ENCODE measurements around the gene ZNF282. TPM values are rescaled to one million over a fixed set of nuclear protein-coding genes. Genes with fewer than 3 reads are reported as not detected.

The ZNF282 gene
- total and polyA plus RNA-seq, 9 of the 15 experiments (the other 6 are each of a cell fraction or from before 2014, with no cell fraction given): 0.76 to 58.6 (median 17.4) TPM

- peaks cover 88% of the 10 kb centered on the region for H3K36me3 ChIP-seq (ENCODE audit: control insufficient read depth, insufficient read depth, low read length)
Observed at GRCh38 chr7:149205690-149206381, 10.5 kb downstream of the ZNF282 start.

More at GRCh38 chr7:149205690-149206381, 10.5 kb downstream of the ZNF282 start:
- Histone ChIP-seq H3K4me1 (replicated peaks in 1 of 2; ENCODE audit: control insufficient read depth in 2 of 2, insufficient read depth in 2 of 2, low read length in 2 of 2) (0 out of 5 replicates have a peak, but pooled peaks cover 0 to 2% of the 10 kb centered on the region in 2 experiments), H3K9me1 (ENCODE audit: control insufficient read depth, insufficient read depth, low read length) (no peaks in the 10 kb centered on the region), H4K20me1 (replicated peaks; ENCODE audit: control insufficient read depth, insufficient read depth, low read length) (peaks cover 6% of the 10 kb centered on the region), H3K4me2 (ENCODE audit: insufficient read depth, low read length) (no peak overlapping the region), H3K79me2 (ENCODE audit: control insufficient read depth, insufficient read depth, low read length) (peaks cover 25% of the 10 kb centered on the region), H3K27ac (ENCODE audit: extremely low read depth, low read depth, low read length) (no peak overlapping the region), H3K9ac (ENCODE audit: insufficient read depth in 1 of 2, low read depth in 2 of 2, low read length in 2 of 2) (peak overlapping the region in 1 of 2 experiments; percentile 1; a peak in 1 of 4 replicates), H3K27me3 (ENCODE audit: control insufficient read depth in 2 of 2, insufficient read depth in 2 of 2, low read length in 2 of 2) (no peaks in the 10 kb centered on the region), H3K4me3 (no peak overlapping the region), H3K9me3 (replicated peaks; ENCODE audit: control insufficient read depth, insufficient read depth, low read depth, low read length) (no peaks in the 10 kb centered on the region), H2AFZ (ENCODE audit: low read depth, low read length) (no peak overlapping the region)
- BruUV-seq (replicated peaks): no TSS peak
- DNase-seq (ENCODE audit: extremely low read depth in 1 of 4, low spot score in 3 of 4) (no peak), ATAC-seq (no peak), FAIRE-seq (no peak)
- ChIA-PET POLR2A (interaction anchor here (1.0 to 2.3 kb wide), 3 partner anchors 8 to 15 kb away, joined by 3 to 18 read pairs (median 7); partner anchors contain the start of gene ZNF282), CTCF (ENCODE audit: low intra/inter-chr PET ratio) (no interaction called here)
- WGBS (ENCODE audit: insufficient coverage, low coverage, missing lambda C conversion rate): 88% methylated on average over 18 of the region's 18 CpGs
- TF ChIP-seq FOSL1 (tag; conservative IDR thresholded peaks at IDR 0.05) (no peak), SMC3 (conservative IDR thresholded peaks at IDR 0.05; ENCODE audit: insufficient read depth, low read depth, low read length) (no peak), BCL6 (CRISPR knock-in tag; IDR thresholded peaks at IDR 0.05) (no peak), CCNT2 (IDR thresholded peaks at IDR 0.05; ENCODE audit: borderline replicate concordance, extremely low read depth, insufficient read length, low read depth, low read length) (no peak), PKNOX1 (IDR thresholded peaks at IDR 0.05) (no peak), POLR2A (conservative IDR thresholded peaks at IDR 0.05) (0 out of 2 replicates have a peak, but pooled peaks have one; percentile 32), MAFG (tag; conservative IDR thresholded peaks at IDR 0.05) (no peak), MCM2 (IDR thresholded peaks at IDR 0.05; ENCODE audit: low read depth) (no peak), CEBPB (tag; IDR thresholded peaks at IDR 0.05) (no peak)
- intact Hi-C loops (cut with micrococcal nuclease) (no loop called here), in situ Hi-C loops (cut with MboI) (no loop called here)
